HAP-1 (cell line): Measurements from ENCODE around the gene MCF2L.
"Not testable (repeated sequence)": the region's sequence is repeated elsewhere in the genome, so short reads cannot be mapped to it uniquely, and the experiment has no call there.

Experiments used
- DNase-seq, 2 experiments: peaks; one replicate each; pipeline ENCODE4 v3.0.0-alpha.2; 2016 to 2020; ENCODE audit warnings: low spot score in 2 of 2
- H3K27me3 ChIP-seq: fragments of 250-450 bp; sonication (Bioruptor Pico); 2 replicates; pipeline ENCODE4 v1.5.1; 2020; ENCODE audit warnings: low read depth, mild to moderate bottlenecking, moderate library complexity
- H3K36me3 ChIP-seq: fragments of 250-450 bp; sonication (Bioruptor Pico); replicated peaks from 2 replicates; pipeline ENCODE4 v1.5.1; 2020; ENCODE audit warnings: mild to moderate bottlenecking
- H3K4me1 ChIP-seq: fragments of 250-450 bp; sonication (Bioruptor Pico); 2 replicates; pipeline ENCODE4 v1.5.1; 2020; ENCODE audit warnings: mild to moderate bottlenecking
- H3K4me3 ChIP-seq: fragments of 250-450 bp; sonication (Bioruptor Pico); 2 replicates; pipeline ENCODE4 v1.5.1; 2020; ENCODE audit warnings: mild to moderate bottlenecking, moderate library complexity
- H3K9me3 ChIP-seq: fragments of 250-450 bp; sonication (Bioruptor Pico); 2 replicates; pipeline ENCODE4 v1.5.1; 2020; ENCODE audit warnings: mild to moderate bottlenecking, moderate library complexity
- in situ Hi-C: fragments of 300-500 bp; cut with MboI; formaldehyde crosslinking; loops from 3 replicates; pipeline ENCODE4 v1.14.3; 2020; ENCODE audit warnings: low sequenced_read_pairs, inconsistent platforms, mixed read lengths

MCF2L gene

DNA sequence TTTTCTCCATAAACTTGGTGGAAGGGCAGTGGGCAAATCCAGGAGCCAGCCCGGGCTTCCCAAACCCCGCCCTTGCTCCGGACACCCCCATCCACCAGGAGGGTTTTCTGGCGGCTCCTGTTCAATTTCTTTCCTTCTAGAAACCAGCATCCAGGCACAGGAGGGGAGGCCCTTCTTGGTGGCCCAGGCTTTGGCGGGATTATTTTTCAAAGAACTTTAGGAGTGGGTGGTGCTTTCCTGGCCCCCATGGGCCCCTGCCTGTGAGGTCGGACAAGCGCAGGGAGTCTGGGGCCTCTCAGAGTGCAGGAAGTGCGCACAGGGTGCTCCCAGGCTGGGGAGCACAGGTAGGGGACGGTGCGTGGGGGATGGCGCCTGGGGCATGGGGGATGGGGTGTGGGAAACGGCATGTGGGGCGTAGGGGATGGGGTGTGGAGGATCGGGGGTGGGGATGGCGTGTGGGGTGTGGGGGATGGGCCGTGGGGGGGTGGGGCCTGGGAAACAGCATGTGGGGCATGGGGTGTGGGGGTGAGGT lies 137.0 kb downstream of the MCF2L start:
- H3K4me1 ChIP-seq: peaks cover 3% of the 10 kb centered on the region
- no peaks in the 10 kb centered on the region for H3K27me3 ChIP-seq
- no peak overlapping the region for H3K4me3 ChIP-seq
- no peaks in the 10 kb centered on the region for H3K36me3 ChIP-seq
- DNase-seq: no peak
- no peaks in the 10 kb centered on the region for H3K9me3 ChIP-seq
- in situ Hi-C loops: no loop called here

DNA sequence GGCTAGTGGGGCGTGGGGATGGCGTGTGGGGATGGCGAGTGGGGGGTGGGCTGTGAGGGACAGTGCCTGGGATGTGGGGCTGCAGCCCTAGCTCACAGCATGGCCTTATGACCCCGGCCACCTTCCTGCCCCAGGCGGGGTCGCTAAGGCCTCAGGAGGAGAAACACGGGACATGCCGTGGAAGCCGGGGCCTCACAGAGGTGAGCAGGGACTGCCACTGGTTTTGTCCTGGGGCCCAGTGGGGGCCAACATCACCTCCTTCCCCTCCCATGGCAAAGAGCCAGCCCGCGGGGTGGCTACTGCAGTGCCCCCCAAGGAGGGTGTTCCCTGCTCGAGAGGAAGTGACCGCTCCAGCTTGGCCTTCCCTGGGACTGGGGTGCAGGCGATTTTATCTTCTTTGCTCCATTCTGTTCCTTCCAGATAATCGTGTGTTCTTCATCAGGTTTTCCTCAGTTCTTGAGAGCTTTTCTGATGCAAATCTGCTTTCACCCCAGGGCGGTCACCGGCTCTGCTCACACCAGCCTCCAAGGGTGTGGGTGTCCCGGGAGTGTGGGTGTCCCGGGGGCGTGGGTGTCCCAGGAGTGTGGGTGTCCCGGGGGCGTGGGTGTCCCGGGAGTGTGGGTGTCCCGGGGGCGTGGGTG lies 137.8 kb downstream of the MCF2L start:
- H3K4me3 ChIP-seq: no peak overlapping the region
- in situ Hi-C loops: no loop called here
- H3K36me3 ChIP-seq: no peaks in the 10 kb centered on the region
- no peak for DNase-seq
- H3K4me1 ChIP-seq: no peaks in the 10 kb centered on the region
- no peaks in the 10 kb centered on the region for H3K9me3 ChIP-seq
- H3K27me3 ChIP-seq: no peaks in the 10 kb centered on the region

DNA sequence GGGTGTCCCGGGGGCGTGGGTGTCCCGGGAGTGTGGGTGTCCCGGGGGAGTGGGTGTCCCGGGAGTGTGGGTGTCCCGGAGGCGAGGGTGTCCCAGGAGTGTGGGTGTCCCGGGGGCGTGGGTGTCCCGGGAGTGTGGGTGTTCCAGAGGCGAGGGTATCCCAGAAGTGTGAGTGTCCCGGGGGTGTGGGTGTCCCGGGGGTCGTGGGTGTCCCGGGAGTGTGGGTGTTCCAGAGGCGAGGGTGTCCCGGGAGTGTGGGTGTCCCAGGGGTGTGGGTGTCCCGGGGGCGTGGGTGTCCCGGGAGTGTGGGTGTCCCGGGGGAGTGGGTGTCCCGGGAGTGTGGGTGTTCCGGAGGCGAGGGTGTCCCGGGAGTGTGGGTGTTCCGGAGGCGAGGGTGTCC lies 139.5 kb downstream of the MCF2L start:
- H3K4me1 ChIP-seq, H3K4me3 ChIP-seq, H3K27me3 ChIP-seq, in situ Hi-C loops, DNase-seq, H3K9me3 ChIP-seq, H3K36me3 ChIP-seq: not testable (repeated sequence)

DNA sequence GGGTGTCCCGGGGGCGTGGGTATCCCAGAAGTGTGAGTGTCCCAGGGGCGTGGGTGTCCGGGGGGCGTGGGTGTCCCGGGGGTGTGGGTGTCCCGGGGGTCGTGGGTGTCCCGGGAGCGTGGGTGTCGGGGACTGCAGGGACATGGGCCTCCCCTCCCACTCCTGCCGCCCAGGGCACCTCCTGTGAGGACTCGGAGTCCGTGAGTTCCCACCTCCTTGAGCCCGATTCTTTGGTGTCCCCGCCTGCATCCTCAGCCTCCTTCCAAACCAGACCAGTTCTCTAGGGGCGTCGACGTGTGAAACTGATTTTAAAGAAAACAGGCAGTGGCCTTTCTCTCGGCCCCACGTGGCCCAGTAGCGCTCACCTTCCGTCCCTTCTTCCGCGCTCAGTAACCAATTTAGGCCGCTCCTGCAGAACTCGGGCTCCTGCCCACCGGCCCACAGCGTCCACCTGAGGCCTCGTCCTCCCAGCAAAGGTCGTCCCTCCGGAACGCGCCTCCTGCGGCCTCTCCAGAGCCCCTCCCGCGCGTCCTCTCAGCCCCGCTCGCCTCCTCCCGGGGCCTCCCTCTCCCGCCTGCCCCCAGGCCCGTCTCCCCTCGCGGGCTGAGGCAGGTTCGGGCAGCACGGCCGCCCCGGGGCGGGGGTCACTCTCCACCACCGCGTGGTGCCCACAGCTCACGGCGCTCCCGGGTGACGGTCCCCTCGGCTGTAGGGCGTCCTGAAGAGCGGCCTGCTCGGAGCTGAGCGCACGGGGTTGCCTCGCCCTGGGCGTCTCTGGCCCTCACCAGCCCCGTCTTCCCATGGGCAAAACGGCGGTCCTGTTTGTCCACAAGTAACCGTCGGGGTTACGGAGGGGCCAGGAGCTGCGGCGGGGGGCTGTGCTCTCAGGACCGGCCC lies 140.4 kb downstream of the MCF2L start:
- DNase-seq: no peak
- in situ Hi-C loops: no loop called here
- Histone ChIP-seq H3K4me1 (no peaks in the 10 kb centered on the region), H3K27me3 (no peaks in the 10 kb centered on the region), H3K4me3 (no peak overlapping the region), H3K36me3 (no peaks in the 10 kb centered on the region), H3K9me3 (no peaks in the 10 kb centered on the region)

DNA sequence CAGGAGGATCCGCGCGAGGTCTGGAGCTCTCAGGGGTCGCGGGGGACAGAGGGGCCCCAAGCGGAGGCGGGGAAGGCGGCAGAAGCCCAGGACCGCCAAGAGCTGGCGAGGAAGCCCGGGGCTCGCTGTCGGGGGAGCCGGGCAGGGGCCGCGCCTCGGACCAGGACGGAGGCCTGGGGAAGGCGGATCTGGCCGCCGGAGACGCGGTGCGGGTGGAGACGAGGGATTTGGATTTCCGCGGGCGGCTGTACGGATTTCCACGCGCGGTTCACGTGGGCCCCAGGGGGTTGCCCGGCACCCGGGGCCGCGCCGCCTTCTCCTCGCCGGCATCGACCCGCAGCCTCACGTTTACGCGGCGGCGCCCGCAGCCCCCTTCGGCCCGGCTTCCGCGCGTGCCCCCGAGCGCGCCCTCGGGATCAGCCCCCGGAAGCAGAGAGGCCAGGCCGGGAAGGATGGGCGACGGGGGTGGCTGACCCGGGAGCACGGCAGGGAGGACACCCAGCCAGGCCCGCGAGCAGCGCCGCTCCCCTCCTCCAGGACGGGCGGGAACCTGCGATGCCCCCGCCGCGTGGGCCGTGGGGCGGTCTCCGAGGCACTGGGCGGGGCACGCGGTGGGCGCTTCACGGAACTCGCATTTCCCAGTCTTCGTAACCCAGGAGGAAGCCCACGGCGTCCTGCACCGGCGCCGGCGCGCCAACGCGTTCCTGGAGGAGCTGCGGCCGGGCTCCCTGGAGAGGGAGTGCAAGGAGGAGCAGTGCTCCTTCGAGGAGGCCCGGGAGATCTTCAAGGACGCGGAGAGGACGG lies 141.2 kb downstream of the MCF2L start:
- DNase-seq: no peak
- H3K4me3 ChIP-seq: no peak overlapping the region
- H3K27me3 ChIP-seq: no peaks in the 10 kb centered on the region
- in situ Hi-C loops: no loop called here
- no peaks in the 10 kb centered on the region for H3K9me3 ChIP-seq
- no peaks in the 10 kb centered on the region for H3K4me1 ChIP-seq
- no peaks in the 10 kb centered on the region for H3K36me3 ChIP-seq

DNA sequence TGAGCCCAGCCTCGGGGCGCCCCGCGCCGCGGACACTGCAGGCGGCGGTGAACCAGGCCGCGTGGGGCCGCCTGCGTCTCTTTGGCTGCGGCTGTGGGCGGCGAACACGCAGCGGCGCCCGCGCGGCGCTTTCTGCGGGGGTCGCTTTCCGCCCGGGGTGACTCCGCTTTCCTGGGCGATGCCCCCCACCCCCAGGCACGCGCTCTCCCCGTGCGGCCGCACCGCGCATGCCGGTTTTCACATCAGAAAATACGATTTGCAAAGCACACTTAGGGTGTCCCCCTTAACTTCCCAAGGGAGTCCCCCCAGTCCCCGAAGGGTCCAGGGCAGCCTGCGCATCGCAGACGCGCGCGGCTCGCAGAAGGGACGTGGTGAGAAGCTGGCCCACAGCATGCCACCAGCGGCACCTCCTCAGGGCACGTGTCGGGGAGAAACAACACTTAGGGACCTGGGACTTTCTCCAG lies 141.9 kb downstream of the MCF2L start:
- no peaks in the 10 kb centered on the region for H3K4me1 ChIP-seq
- H3K9me3 ChIP-seq: no peaks in the 10 kb centered on the region
- no peak overlapping the region for H3K4me3 ChIP-seq
- no peaks in the 10 kb centered on the region for H3K36me3 ChIP-seq
- DNase-seq: no peak
- in situ Hi-C loops: no loop called here
- H3K27me3 ChIP-seq: no peaks in the 10 kb centered on the region

DNA sequence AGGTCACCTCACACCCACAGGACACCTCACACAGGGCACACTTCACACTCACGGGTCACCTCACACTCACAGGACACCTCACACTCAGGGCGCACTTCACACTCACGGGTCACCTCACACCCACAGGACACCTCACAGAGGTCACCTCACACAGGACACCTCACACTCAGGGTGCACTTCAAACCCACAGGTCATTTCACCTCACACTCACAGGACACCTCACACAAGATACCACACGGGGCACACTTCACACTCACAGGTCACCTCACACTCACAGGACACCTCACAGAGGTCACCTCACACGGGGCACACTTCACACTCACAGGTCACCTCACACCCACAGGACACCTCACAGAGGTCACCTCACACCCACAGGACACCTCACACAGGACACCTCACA lies 142.8 kb downstream of the MCF2L start:
- DNase-seq, H3K4me3 ChIP-seq, H3K27me3 ChIP-seq, H3K4me1 ChIP-seq, H3K36me3 ChIP-seq, in situ Hi-C loops, H3K9me3 ChIP-seq: not testable (repeated sequence)

DNA sequence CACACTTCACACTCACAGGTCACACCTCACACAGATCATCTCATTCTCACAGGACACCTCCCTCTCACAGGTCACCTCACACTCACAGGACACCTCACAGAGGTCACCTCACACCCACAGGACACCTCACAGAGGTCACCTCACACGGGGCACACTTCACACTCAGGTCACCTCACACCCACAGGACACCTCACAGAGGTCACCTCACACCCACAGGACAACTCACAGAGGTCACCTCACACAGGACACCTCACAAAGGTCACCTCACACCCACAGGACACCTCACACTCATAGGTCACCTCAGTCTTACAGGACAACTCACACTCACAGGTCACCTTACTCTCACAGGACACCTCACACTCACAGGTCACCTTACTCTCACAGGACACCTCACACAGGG lies 143.5 kb downstream of the MCF2L start:
- H3K4me3 ChIP-seq, in situ Hi-C loops, H3K27me3 ChIP-seq, DNase-seq, H3K4me1 ChIP-seq, H3K9me3 ChIP-seq, H3K36me3 ChIP-seq: not testable (repeated sequence)

DNA sequence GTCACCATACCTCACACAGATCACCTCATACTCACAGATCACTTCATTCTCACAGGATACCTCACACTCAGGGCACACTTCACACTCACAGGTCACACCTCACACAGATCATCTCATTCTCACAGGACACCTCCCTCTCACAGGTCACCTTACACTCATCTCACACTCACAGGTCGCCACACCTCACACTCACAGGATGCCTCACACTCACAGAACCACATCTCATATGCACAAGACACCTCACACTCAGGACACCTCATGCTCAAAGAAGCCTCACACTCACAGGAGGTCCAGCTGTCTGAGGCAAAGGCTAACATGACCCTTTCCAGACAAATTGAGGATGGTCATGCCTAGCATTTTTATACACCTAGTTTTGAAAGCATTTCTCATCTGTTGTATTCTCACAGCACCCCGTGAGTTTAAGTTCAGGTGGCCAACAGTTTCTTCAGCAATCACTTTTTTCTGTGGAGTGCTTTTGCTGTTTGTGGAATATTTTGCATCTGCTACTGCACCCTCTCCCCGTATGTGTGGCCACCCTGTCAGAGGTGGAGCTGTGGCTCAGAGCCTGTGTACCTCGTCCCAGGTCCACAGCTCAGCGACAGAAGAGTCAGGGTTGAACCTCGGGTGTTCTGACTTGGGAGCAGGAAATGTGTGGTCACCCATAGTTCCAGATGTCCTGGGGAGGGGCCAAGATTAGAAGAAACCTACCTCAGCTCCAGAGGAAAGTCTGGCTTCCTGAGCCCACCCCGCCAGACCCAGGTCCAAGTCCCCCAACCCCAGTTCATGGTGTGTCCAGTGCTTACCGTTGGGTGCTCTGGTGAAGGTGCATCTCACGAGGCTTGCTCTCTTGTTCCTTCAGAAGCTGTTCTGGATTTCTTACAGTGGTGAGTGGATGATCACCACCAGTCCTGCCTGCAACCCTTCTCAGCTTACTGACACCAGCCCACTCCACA lies 144.2 kb downstream of the MCF2L start:
- no peaks in the 10 kb centered on the region for H3K36me3 ChIP-seq
- no peaks in the 10 kb centered on the region for H3K9me3 ChIP-seq
- in situ Hi-C loops: no loop called here
- no peaks in the 10 kb centered on the region for H3K27me3 ChIP-seq
- DNase-seq: no peak
- no peaks in the 10 kb centered on the region for H3K4me1 ChIP-seq
- no peak overlapping the region for H3K4me3 ChIP-seq

DNA sequence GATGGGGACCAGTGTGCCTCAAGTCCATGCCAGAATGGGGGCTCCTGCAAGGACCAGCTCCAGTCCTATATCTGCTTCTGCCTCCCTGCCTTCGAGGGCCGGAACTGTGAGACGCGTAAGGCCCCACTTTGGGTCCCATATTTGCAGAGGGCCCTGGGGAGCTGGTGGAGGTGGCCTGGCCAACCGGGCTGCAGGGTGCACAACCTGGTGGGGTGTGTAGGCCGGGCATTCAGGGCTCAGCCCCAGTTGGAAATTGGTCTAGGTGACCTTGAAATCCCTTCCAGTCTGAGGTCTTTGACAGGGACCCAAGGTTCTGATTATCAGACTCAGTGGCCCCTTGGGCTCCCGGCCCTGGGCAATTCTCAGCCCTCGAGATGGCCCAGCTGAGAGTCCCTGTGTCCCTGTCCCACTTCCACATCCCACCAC lies 144.8 kb downstream of the MCF2L start:
- Histone ChIP-seq H3K27me3 (no peaks in the 10 kb centered on the region), H3K4me1 (no peaks in the 10 kb centered on the region), H3K9me3 (no peaks in the 10 kb centered on the region), H3K36me3 (no peaks in the 10 kb centered on the region), H3K4me3 (no peak overlapping the region)
- in situ Hi-C loops: no loop called here
- DNase-seq: no peak

DNA sequence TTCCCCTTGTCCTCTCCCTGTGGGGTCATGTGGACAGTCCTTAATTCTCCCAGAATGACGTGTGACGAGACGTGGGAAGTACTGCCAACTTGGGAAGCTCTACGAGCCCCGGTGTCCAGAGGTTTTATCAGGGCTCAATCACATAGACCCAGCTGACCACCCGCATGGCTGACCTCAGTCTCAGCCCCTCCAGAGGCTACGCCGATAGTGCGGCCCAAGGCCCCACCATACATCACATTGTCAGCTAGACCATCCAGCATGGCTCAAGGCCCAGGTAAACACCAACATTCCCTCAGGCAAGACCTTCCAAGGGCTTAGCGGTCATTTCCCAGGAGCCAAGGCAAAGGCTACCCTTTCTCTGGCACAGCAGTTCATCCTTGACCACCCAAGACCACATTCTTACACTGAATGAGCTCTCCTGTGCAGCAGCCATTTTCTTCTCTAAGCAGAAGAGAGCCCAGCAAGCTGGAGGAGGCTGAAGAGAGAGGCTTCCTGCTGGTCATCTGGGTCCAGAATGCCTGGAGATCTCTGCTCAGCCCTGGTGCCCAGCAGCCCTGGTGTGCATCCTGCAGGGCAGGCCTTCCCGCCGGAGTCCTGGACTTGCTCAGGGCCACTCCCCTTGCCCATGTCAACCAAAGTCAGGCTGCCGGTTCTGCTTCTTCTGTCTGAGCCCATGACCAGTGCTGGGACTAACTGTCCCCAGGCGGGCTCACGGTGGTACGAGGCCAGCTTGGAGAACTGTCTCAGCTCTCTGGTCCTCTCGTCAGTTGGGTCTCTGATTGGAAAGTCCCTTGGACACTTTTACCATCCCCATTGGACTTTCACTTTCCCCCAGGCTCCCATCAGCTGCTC lies 145.7 kb downstream of the MCF2L start:
- H3K27me3 ChIP-seq: no peaks in the 10 kb centered on the region
- H3K4me1 ChIP-seq: no peaks in the 10 kb centered on the region
- no peaks in the 10 kb centered on the region for H3K9me3 ChIP-seq
- DNase-seq: no peak
- in situ Hi-C loops: no loop called here
- H3K36me3 ChIP-seq: no peaks in the 10 kb centered on the region
- H3K4me3 ChIP-seq: no peak overlapping the region
